Measurements from ENCODE around the gene CRLF2.
"Not testable (repeated sequence)": the region's sequence is repeated elsewhere in the genome, so short reads cannot be mapped to it uniquely, and the experiment has no call there.

Gene CRLF2

GRCh38 chrX:1210844-1211243 lies 1.6 kb downstream of the CRLF2 start:
- no peak for DNase-seq

GRCh38 chrX:1207496-1208025 lies 4.9 kb downstream of the CRLF2 start:
- no peak for DNase-seq

- DNase-seq: peak; percentile 37
Measured at GRCh38 chrX:1205681-1206611, 6.5 kb downstream of the CRLF2 start.

GRCh38 chrX:1202251-1202650 lies 10.2 kb downstream of the CRLF2 start:
- no peak for DNase-seq

- no peak for DNase-seq
Measured at GRCh38 chrX:1196436-1196835, 16.0 kb downstream of the CRLF2 start.

GRCh38 chrX:1192196-1192595 lies 20.3 kb downstream of the CRLF2 start:
- not testable (repeated sequence) for DNase-seq

GRCh38 chrX:1190596-1191145 lies 21.8 kb downstream of the CRLF2 start:
- DNase-seq: no peak

GRCh38 chrX:1185561-1185960 lies 26.9 kb downstream of the CRLF2 start:
- no peak for DNase-seq

- no peak for DNase-seq
Measured at GRCh38 chrX:1182211-1182610, 30.2 kb downstream of the CRLF2 start.

GRCh38 chrX:1181661-1182060 lies 30.8 kb downstream of the CRLF2 start:
- not testable (repeated sequence) for DNase-seq

GRCh38 chrX:1181170-1181569 lies 31.3 kb downstream of the CRLF2 start:
- no peak for DNase-seq

- DNase-seq: no peak
Measured at GRCh38 chrX:1178580-1179057, 33.8 kb downstream of the CRLF2 start.

- DNase-seq: not testable (repeated sequence)
Measured at GRCh38 chrX:1176531-1177320, 35.7 kb downstream of the CRLF2 start.

- not testable (repeated sequence) for DNase-seq
Measured at GRCh38 chrX:1174609-1175545, 37.6 kb downstream of the CRLF2 start.

- not testable (repeated sequence) for DNase-seq
Measured at GRCh38 chrX:1173435-1173834, 39.0 kb downstream of the CRLF2 start.

- no peak for DNase-seq
Measured at GRCh38 chrX:1172496-1172895, 40.0 kb downstream of the CRLF2 start.

GRCh38 chrX:1171915-1172314 lies 40.5 kb downstream of the CRLF2 start:
- not testable (repeated sequence) for DNase-seq

- DNase-seq: no peak
Measured at GRCh38 chrX:1170243-1170642, 42.2 kb downstream of the CRLF2 start.

- no peak for DNase-seq
Measured at GRCh38 chrX:1169189-1169588, 43.3 kb downstream of the CRLF2 start.

- DNase-seq: no peak
Measured at GRCh38 chrX:1167918-1168481, 44.4 kb downstream of the CRLF2 start.

- DNase-seq: no peak
Measured at GRCh38 chrX:1167466-1167865, 45.0 kb downstream of the CRLF2 start.
